Esophagus squamous epithelium (tissue), 4 donors: Measurements from ENCODE around the gene C1QL3.

Source experiments
- CTCF ChIP-seq, 6 experiments: fragments of 450-650 bp in 4 of 6; fragments of 200-600 bp in 2 of 6; sonication (generic) in 2 of 6; IDR thresholded peaks; one replicate each; pipeline ENCODE4 v1.5.1; 2016 to 2019; ENCODE audit warnings: antibody characterized with exemption in 6 of 6, mild to moderate bottlenecking in 4 of 6, moderate library complexity in 4 of 6
- POLR2A ChIP-seq, 4 donors: fragments of 450-650 bp; IDR thresholded peaks; one replicate each; pipeline ENCODE4 v1.6.1; 2017; ENCODE audit warnings: antibody characterized with exemption in 4 of 4, mild to moderate bottlenecking in 4 of 4, moderate library complexity in 3 of 4

DNA sequence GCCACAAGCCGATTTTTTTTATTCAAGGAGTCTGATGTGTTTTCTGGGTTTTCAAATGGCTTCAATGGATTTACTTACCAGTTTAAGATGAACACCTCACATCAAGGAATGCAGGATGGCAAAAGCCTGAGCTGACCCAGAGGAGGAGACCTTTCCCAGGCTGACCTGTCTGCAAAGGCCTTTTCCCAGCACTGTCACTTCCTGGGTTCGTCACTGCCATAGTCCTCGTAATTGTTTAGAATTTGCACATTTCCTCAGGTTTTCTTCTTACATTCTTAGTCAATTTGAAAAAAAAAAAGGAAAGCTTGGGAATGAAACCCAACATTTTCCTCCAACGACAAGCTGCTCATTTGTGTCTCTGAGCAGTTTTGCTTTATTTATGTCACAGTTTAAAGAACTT, 42.9 kb downstream of the C1QL3 start:
- TF ChIP-seq CTCF (IDR thresholded peaks at IDR 0.05) (no peak), POLR2A (IDR thresholded peaks at IDR 0.05) (no peak)
